ENCODE data around the gene TTC28.

Gene TTC28

DNA sequence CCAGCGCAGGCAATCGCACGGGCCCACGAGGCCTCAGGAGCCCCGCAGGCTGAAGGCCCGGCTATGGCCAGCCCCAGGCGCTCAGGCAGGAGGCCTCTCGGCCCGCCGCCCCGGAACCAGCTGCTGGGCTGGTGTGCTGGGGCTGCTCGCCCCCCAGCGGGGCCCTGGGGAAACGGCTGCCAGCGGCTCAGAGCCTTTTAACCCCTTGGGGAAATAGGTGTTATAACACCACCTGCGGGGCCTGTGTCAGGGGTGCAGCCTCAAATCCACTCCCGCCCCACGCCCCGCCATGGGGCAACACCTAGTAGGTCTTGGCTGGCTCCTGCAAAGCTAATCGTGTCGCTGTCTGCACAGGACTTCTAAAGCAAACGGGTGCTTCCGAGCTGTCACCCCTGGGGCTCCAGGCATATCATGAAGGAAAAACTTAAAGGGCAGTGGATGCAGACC, 237.4 kb downstream of the TTC28 start (continued):
- TF ChIP-seq, protein P1, sequence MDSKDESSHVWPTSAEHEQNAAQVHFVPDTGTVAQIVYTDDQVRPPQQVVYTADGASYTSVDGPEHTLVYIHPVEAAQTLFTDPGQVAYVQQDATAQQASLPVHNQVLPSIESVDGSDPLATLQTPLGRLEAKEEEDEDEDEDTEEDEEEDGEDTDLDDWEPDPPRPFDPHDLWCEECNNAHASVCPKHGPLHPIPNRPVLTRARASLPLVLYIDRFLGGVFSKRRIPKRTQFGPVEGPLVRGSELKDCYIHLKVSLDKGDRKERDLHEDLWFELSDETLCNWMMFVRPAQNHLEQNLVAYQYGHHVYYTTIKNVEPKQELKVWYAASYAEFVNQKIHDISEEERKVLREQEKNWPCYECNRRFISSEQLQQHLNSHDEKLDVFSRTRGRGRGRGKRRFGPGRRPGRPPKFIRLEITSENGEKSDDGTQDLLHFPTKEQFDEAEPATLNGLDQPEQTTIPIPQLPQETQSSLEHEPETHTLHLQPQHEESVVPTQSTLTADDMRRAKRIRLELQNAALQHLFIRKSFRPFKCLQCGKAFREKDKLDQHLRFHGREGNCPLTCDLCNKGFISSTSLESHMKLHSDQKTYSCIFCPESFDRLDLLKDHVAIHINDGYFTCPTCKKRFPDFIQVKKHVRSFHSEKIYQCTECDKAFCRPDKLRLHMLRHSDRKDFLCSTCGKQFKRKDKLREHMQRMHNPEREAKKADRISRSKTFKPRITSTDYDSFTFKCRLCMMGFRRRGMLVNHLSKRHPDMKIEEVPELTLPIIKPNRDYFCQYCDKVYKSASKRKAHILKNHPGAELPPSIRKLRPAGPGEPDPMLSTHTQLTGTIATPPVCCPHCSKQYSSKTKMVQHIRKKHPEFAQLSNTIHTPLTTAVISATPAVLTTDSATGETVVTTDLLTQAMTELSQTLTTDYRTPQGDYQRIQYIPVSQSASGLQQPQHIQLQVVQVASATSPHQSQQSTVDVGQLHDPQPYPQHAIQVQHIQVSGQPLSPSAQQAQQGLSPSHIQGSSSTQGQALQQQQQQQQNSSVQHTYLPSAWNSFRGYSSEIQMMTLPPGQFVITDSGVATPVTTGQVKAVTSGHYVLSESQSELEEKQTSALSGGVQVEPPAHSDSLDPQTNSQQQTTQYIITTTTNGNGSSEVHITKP (tag by site-specific recombination; IDR thresholded peaks at IDR 0.05): no peak
- no peak for TF ChIP-seq ZNF248 (tag by site-specific recombination; IDR thresholded peaks at IDR 0.05)
- TF ChIP-seq, protein P2, sequence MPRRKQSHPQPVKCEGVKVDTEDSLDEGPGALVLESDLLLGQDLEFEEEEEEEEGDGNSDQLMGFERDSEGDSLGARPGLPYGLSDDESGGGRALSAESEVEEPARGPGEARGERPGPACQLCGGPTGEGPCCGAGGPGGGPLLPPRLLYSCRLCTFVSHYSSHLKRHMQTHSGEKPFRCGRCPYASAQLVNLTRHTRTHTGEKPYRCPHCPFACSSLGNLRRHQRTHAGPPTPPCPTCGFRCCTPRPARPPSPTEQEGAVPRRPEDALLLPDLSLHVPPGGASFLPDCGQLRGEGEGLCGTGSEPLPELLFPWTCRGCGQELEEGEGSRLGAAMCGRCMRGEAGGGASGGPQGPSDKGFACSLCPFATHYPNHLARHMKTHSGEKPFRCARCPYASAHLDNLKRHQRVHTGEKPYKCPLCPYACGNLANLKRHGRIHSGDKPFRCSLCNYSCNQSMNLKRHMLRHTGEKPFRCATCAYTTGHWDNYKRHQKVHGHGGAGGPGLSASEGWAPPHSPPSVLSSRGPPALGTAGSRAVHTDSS (tag by site-specific recombination; IDR thresholded peaks at IDR 0.05): no peak
- no peak for TF ChIP-seq ZNF292 (tag by site-specific recombination; IDR thresholded peaks at IDR 0.05; ENCODE audit: borderline replicate concordance, low read depth)
- TF ChIP-seq ZNF184 (tag by site-specific recombination; IDR thresholded peaks at IDR 0.05): no peak
- TF ChIP-seq ZFP3 (tag by site-specific recombination; IDR thresholded peaks at IDR 0.05; ENCODE audit: low read depth): no peak
- TF ChIP-seq, protein P3, sequence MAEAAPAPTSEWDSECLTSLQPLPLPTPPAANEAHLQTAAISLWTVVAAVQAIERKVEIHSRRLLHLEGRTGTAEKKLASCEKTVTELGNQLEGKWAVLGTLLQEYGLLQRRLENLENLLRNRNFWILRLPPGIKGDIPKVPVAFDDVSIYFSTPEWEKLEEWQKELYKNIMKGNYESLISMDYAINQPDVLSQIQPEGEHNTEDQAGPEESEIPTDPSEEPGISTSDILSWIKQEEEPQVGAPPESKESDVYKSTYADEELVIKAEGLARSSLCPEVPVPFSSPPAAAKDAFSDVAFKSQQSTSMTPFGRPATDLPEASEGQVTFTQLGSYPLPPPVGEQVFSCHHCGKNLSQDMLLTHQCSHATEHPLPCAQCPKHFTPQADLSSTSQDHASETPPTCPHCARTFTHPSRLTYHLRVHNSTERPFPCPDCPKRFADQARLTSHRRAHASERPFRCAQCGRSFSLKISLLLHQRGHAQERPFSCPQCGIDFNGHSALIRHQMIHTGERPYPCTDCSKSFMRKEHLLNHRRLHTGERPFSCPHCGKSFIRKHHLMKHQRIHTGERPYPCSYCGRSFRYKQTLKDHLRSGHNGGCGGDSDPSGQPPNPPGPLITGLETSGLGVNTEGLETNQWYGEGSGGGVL (tag by site-specific recombination; IDR thresholded peaks at IDR 0.05): no peak
- TF ChIP-seq ZNF133 (tag by site-specific recombination; IDR thresholded peaks at IDR 0.05): no peak
- no peak for TF ChIP-seq ZNF48 (tag by site-specific recombination; IDR thresholded peaks at IDR 0.05)
- TF ChIP-seq GFI1B (tag by site-specific recombination; IDR thresholded peaks at IDR 0.05): no peak
- no peak for TF ChIP-seq ZBTB1 (tag by site-specific recombination; IDR thresholded peaks at IDR 0.05)
- TF ChIP-seq ZNF549 (tag by site-specific recombination; IDR thresholded peaks at IDR 0.05): no peak
- TF ChIP-seq ZFP37 (tag by site-specific recombination; IDR thresholded peaks at IDR 0.05): no peak
- TF ChIP-seq, protein P4, sequence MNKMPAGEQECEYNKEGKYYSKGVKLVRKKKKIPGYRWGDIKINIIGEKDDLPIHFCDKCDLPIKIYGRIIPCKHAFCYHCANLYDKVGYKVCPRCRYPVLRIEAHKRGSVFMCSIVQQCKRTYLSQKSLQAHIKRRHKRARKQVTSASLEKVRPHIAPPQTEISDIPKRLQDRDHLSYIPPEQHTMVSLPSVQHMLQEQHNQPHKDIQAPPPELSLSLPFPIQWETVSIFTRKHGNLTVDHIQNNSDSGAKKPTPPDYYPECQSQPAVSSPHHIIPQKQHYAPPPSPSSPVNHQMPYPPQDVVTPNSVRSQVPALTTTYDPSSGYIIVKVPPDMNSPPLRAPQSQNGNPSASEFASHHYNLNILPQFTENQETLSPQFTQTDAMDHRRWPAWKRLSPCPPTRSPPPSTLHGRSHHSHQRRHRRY (tag by site-specific recombination; IDR thresholded peaks at IDR 0.05): no peak
- TF ChIP-seq ZNF624 (tag by site-specific recombination; IDR thresholded peaks at IDR 0.05): no peak
- no peak for TF ChIP-seq ZNF112 (tag by site-specific recombination; IDR thresholded peaks at IDR 0.05)
- TF ChIP-seq ZNF585B (tag by site-specific recombination; IDR thresholded peaks at IDR 0.05): no peak
- TF ChIP-seq, protein P5, sequence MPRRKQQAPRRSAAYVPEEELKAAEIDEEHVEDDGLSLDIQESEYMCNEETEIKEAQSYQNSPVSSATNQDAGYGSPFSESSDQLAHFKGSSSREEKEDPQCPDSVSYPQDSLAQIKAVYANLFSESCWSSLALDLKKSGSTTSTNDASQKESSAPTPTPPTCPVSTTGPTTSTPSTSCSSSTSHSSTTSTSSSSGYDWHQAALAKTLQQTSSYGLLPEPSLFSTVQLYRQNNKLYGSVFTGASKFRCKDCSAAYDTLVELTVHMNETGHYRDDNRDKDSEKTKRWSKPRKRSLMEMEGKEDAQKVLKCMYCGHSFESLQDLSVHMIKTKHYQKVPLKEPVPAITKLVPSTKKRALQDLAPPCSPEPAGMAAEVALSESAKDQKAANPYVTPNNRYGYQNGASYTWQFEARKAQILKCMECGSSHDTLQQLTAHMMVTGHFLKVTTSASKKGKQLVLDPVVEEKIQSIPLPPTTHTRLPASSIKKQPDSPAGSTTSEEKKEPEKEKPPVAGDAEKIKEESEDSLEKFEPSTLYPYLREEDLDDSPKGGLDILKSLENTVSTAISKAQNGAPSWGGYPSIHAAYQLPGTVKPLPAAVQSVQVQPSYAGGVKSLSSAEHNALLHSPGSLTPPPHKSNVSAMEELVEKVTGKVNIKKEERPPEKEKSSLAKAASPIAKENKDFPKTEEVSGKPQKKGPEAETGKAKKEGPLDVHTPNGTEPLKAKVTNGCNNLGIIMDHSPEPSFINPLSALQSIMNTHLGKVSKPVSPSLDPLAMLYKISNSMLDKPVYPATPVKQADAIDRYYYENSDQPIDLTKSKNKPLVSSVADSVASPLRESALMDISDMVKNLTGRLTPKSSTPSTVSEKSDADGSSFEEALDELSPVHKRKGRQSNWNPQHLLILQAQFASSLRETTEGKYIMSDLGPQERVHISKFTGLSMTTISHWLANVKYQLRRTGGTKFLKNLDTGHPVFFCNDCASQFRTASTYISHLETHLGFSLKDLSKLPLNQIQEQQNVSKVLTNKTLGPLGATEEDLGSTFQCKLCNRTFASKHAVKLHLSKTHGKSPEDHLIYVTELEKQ (tag by site-specific recombination; IDR thresholded peaks at IDR 0.05; ENCODE audit: borderline replicate concordance): no peak
- TF ChIP-seq, protein P6, sequence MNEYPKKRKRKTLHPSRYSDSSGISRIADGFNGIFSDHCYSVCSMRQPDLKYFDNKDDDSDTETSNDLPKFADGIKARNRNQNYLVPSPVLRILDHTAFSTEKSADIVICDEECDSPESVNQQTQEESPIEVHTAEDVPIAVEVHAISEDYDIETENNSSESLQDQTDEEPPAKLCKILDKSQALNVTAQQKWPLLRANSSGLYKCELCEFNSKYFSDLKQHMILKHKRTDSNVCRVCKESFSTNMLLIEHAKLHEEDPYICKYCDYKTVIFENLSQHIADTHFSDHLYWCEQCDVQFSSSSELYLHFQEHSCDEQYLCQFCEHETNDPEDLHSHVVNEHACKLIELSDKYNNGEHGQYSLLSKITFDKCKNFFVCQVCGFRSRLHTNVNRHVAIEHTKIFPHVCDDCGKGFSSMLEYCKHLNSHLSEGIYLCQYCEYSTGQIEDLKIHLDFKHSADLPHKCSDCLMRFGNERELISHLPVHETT (tag by site-specific recombination; IDR thresholded peaks at IDR 0.05): no peak
- TF ChIP-seq, protein P7, sequence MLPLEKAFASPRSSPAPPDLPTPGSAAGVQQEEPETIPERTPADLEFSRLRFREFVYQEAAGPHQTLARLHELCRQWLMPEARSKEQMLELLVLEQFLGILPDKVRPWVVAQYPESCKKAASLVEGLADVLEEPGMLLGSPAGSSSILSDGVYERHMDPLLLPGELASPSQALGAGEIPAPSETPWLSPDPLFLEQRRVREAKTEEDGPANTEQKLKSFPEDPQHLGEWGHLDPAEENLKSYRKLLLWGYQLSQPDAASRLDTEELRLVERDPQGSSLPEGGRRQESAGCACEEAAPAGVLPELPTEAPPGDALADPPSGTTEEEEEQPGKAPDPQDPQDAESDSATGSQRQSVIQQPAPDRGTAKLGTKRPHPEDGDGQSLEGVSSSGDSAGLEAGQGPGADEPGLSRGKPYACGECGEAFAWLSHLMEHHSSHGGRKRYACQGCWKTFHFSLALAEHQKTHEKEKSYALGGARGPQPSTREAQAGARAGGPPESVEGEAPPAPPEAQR (tag by site-specific recombination; IDR thresholded peaks at IDR 0.05): no peak
- no peak for TF ChIP-seq BCL11B (tag by site-specific recombination; IDR thresholded peaks at IDR 0.05; ENCODE audit: low read depth)
- TF ChIP-seq ZNF777 (tag by site-specific recombination; IDR thresholded peaks at IDR 0.05; ENCODE audit: borderline replicate concordance): no peak
- TF ChIP-seq ZNF677 (tag by site-specific recombination; IDR thresholded peaks at IDR 0.05): no peak
- peak; percentile 30; the same call in 1 of the 2 replicates for TF ChIP-seq ZBTB17 (tag by site-specific recombination; IDR thresholded peaks at IDR 0.05)
- TF ChIP-seq ZNF837 (tag by site-specific recombination; IDR thresholded peaks at IDR 0.05): no peak
- no peak for TF ChIP-seq ZNF202 (tag by site-specific recombination; IDR thresholded peaks at IDR 0.05; ENCODE audit: borderline replicate concordance)

Measured in HEK293 (cell line).